OCI-LY7 (cell line): ENCODE results near the gene CDH1. TPM values are rescaled to one million over a fixed set of nuclear protein-coding genes. Genes with fewer than 3 reads are reported as not detected.
"Not testable (repeated sequence)": the region's sequence is repeated elsewhere in the genome, so short reads cannot be mapped to it uniquely, and the experiment has no call there.

ENCODE experiments used
- BruUV-seq: library from RNA; stranded (reverse); fragments of 400-500 nt; replicated peaks from 2 replicates; lab custom pipeline; 2021; lab: Mats Ljungman, UMichigan
- CTCF ChIA-PET: fragments of 300-600 bp; sonication (Branson Sonifier 250); formaldehyde crosslinking; loops from one replicate; lab custom pipeline; 2022; ENCODE audit warnings: antibody characterized with exemption; ENCODE audit not compliant: unreplicated experiment; lab: Charles Lee
- POLR2A ChIA-PET: fragments of 300-600 bp; sonication (Branson Sonifier 250); formaldehyde crosslinking; loops from one replicate; lab custom pipeline; 2022; ENCODE audit warnings: antibody characterized with exemption; lab: Charles Lee
- DNase-seq: peaks from one replicate; pipeline ENCODE4 v3.0.0-alpha.2; 2015; ENCODE audit warnings: low spot score
- H2AFZ ChIP-seq: fragments of 200-600 bp; sonication (generic), shearing (Covaris generic); 2 replicates; pipeline ENCODE4 v1.6.1; 2014; ENCODE audit warnings: mild to moderate bottlenecking, antibody characterized with exemption, low read length, moderate library complexity
- H3K27ac ChIP-seq: fragments of 200-600 bp; sonication (generic); 2 replicates; pipeline ENCODE4 v1.5.1; 2014; ENCODE audit warnings: mixed run types, low read depth, mild to moderate bottlenecking, moderate library complexity, low read length, inconsistent platforms; ENCODE audit not compliant: poor library complexity, severe bottlenecking
- H3K36me3 ChIP-seq: fragments of 200-600 bp; sonication (generic); 2 replicates; pipeline ENCODE4 v1.6.1; 2014; ENCODE audit warnings: mild to moderate bottlenecking, antibody characterized with exemption, low read length, moderate library complexity, mixed read lengths; ENCODE audit not compliant: insufficient read depth
- H3K4me1 ChIP-seq: fragments of 200-600 bp; sonication (generic); 2 replicates; pipeline ENCODE4 v1.5.1; 2014; ENCODE audit warnings: mild to moderate bottlenecking, low read length; ENCODE audit not compliant: insufficient read depth, poor library complexity, severe bottlenecking
- H3K4me2 ChIP-seq: fragments of 200-600 bp; sonication (generic); 2 replicates; pipeline ENCODE4 v1.6.1; 2014; ENCODE audit warnings: mild to moderate bottlenecking, low read length
- H3K4me3 ChIP-seq: fragments of 200-600 bp; sonication (generic); 2 replicates; pipeline ENCODE4 v1.5.1; 2014; ENCODE audit warnings: mild to moderate bottlenecking, low read depth, low read length; ENCODE audit not compliant: poor library complexity, severe bottlenecking
- H3K79me2 ChIP-seq: fragments of 200-600 bp; sonication (generic); 2 replicates; pipeline ENCODE4 v1.6.1; 2016; ENCODE audit warnings: low read depth, mild to moderate bottlenecking, low read length, moderate library complexity, mixed read lengths; ENCODE audit not compliant: insufficient read depth
- H3K9me2 ChIP-seq: fragments of 200-600 bp; sonication (generic); 2 replicates; pipeline ENCODE4 v1.6.1; 2016; ENCODE audit warnings: mild to moderate bottlenecking, low read length, mixed read lengths; ENCODE audit not compliant: insufficient read depth
- H3K9me3 ChIP-seq: fragments of 200-600 bp; sonication (generic); 2 replicates; pipeline ENCODE4 v1.6.1; 2014; ENCODE audit warnings: mild to moderate bottlenecking, mixed run types, low read length, mixed read lengths
- H4K20me1 ChIP-seq: fragments of 200-600 bp; sonication (generic); 2 replicates; pipeline ENCODE4 v1.6.1; 2014; ENCODE audit warnings: mild to moderate bottlenecking, antibody characterized with exemption, low read length, moderate library complexity, mixed read lengths; ENCODE audit not compliant: insufficient read depth
- EZH2phosphoT487 ChIP-seq: fragments of 200-600 bp; sonication (generic); IDR thresholded peaks from 2 replicates; pipeline ENCODE4 v1.6.1; 2018; ENCODE audit warnings: low read depth, borderline replicate concordance, mild to moderate bottlenecking, mixed run types, antibody characterized with exemption, low read length, moderate library complexity, mixed read lengths
- intact Hi-C: fragments of 100-400 bp; cut with micrococcal nuclease; formaldehyde crosslinking; loops from one replicate; pipeline ENCODE4 v1.10.0; 2022; ENCODE audit not compliant: unreplicated experiment
- total RNA-seq, 2 experiments: library from RNA; depleted of rRNA in 1 of 2; stranded (reverse); fragments of >200 nt in 1 of 2; shearing (Covaris generic) in 1 of 2; gene quantifications; 2 replicates each; pipeline ENCODE4 v1.2.3, GENCODE V29; 2014 to 2022
- TF ChIP-seq, protein P1 (sequence below): fragments of 200-600 bp; sonication (generic); conservative IDR thresholded peaks from 2 replicates; pipeline ENCODE4 v1.5.1; 2014; ENCODE audit warnings: mild to moderate bottlenecking, antibody characterized with exemption, low read length, moderate library complexity, mixed read lengths

Gene CDH1
- total RNA-seq, 2 experiments from 2014 or later = not detected

GRCh38 chr16:68839831-68840230, 102.7 kb downstream of the CDH1 start:
- Histone ChIP-seq H2AFZ (no peak overlapping the region), H3K36me3 (no peaks in the 10 kb centered on the region), H3K79me2 (peaks cover 9% of the 10 kb centered on the region; the same call in 1 of the 2 replicates), H3K4me2 (no peak overlapping the region), H3K9me2 (no peaks in the 10 kb centered on the region), H3K4me3 (no peak overlapping the region), H4K20me1 (no peaks in the 10 kb centered on the region), H3K27ac (no peak overlapping the region), H3K4me1 (peaks cover 5% of the 10 kb centered on the region), H3K9me3 (no peaks in the 10 kb centered on the region)
- TF ChIP-seq EZH2phosphoT487 = no peak
- TF ChIP-seq, protein P1, sequence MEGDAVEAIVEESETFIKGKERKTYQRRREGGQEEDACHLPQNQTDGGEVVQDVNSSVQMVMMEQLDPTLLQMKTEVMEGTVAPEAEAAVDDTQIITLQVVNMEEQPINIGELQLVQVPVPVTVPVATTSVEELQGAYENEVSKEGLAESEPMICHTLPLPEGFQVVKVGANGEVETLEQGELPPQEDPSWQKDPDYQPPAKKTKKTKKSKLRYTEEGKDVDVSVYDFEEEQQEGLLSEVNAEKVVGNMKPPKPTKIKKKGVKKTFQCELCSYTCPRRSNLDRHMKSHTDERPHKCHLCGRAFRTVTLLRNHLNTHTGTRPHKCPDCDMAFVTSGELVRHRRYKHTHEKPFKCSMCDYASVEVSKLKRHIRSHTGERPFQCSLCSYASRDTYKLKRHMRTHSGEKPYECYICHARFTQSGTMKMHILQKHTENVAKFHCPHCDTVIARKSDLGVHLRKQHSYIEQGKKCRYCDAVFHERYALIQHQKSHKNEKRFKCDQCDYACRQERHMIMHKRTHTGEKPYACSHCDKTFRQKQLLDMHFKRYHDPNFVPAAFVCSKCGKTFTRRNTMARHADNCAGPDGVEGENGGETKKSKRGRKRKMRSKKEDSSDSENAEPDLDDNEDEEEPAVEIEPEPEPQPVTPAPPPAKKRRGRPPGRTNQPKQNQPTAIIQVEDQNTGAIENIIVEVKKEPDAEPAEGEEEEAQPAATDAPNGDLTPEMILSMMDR = no peak
- ChIA-PET CTCF (no interaction called here), POLR2A (no interaction called here)
- no peak for DNase-seq
- no TSS peak for BruUV-seq
- intact Hi-C loops = loop anchor here (10.0 kb wide), 1 partner anchor 315 kb away; no protein-coding TSS in a partner anchor

- peak overlapping the region; percentile 81 for H2AFZ ChIP-seq
- POLR2A ChIA-PET = interaction anchor here (0.6 to 1.8 kb wide), 4 partner anchors 9 to 740 kb away, joined by 3 to 10 read pairs (median 4); no protein-coding TSS in a partner anchor
- H3K9me2 ChIP-seq, H3K79me2 ChIP-seq, H4K20me1 ChIP-seq, H3K36me3 ChIP-seq, BruUV-seq, DNase-seq, H3K9me3 ChIP-seq, H3K4me1 ChIP-seq, CTCF ChIA-PET: not testable (repeated sequence)
- intact Hi-C loops = loop anchor here (2.0 to 10.0 kb wide), 2 partner anchors 288 to 318 kb away; no protein-coding TSS in a partner anchor
- peak overlapping the region; percentile 70 for H3K4me2 ChIP-seq
- peak overlapping the region; percentile 76 for H3K4me3 ChIP-seq
- peak overlapping the region; percentile 67 for H3K27ac ChIP-seq
These were observed 105.9 kb downstream of the CDH1 start for GRCh38 chr16:68842964-68843481.

DNA sequence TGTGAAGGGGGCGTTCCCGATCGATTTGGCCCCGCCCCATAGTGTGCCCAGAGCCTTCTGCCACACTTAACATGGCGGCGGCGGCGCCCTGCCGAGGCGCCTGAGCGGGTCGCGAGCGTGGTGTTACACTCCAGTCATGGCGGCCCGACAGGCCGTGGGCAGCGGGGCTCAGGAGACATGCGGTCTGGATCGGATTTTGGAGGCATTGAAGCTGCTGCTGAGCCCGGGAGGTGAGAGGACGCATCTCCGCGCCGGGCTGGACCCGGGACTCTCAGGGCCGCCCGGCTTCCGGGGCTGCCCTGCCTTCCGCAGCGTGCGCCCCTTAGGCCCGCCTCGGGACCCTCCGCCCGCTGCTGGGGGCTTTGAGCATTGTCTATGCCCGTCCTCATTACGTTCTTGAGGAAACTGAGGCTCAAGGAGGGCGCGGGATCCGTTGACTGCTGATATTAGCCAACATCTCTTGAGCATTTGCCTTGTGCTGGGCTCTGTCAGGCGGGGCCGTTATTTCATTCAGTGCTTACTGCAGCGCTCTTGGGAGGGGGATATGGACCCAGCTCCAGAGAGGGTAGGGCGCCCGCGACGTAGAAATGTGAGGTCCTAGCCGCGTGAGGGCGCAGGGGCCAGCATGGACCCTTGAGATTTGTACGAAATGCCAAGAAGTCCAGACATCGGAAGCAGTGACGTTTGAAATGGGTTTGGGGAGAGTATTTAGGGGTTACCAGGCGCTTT, 106.6 kb downstream of the CDH1 start, which contains the start of gene TANGO6:
TSS of gene TANGO6 (plus strand) at position 50 of the 729 bp plus-strand sequence. CDS start at position 137, 87 bp downstream.
- Histone ChIP-seq H3K4me3 (peak within 1 kb of the TSS; percentile 76), H3K9me3 (no peaks in the 10 kb centered on the region), H3K4me1 (peaks cover 9% of the 10 kb centered on the region), H3K4me2 (peak within 1 kb of the TSS; percentile 70), H3K79me2 (peaks cover 9% of the 10 kb centered on the region; the same call in 1 of the 2 replicates), H3K9me2 (no peaks in the 10 kb centered on the region), H4K20me1 (no peaks in the 10 kb centered on the region), H2AFZ (peak within 1 kb of the TSS; percentile 81), H3K27ac (peak within 1 kb of the TSS; percentile 67), H3K36me3 (peaks cover 2% of the 10 kb centered on the region; the same call in 1 of the 2 replicates)
- no TSS peak for BruUV-seq
- ChIA-PET POLR2A (interaction anchor here (0.9 to 1.8 kb wide), 3 partner anchors 10 to 313 kb away, joined by 3 to 10 read pairs (median 4); no protein-coding TSS in a partner anchor), CTCF (interaction anchor here (1.0 kb wide), 1 partner anchor 286 kb away, joined by 3 read pairs; no protein-coding TSS in a partner anchor)
- intact Hi-C loops = loop anchor here (2.0 to 10.0 kb wide), 2 partner anchors 287 to 319 kb away; no protein-coding TSS in a partner anchor
- TF ChIP-seq, protein P1 = peak; percentile 81
- TF ChIP-seq EZH2phosphoT487 = no peak
- peak; percentile 91 for DNase-seq
